C4-2B (cell line): Measurements from ENCODE around the gene IGSF10.

Experiments used
- H3K27ac ChIP-seq: fragments of 450-650 bp; 2 replicates; pipeline ENCODE4 v1.5.1; 2017
- ZFX ChIP-seq: fragments of 450-650 bp; IDR thresholded peaks from 2 replicates; pipeline ENCODE4 v1.6.1; 2017
- TF ChIP-seq, protein P1 (sequence below): fragments of 450-650 bp; conservative IDR thresholded peaks from 2 replicates; pipeline ENCODE4 v1.5.1; 2017; ENCODE audit warnings: mild to moderate bottlenecking

Gene IGSF10

DNA sequence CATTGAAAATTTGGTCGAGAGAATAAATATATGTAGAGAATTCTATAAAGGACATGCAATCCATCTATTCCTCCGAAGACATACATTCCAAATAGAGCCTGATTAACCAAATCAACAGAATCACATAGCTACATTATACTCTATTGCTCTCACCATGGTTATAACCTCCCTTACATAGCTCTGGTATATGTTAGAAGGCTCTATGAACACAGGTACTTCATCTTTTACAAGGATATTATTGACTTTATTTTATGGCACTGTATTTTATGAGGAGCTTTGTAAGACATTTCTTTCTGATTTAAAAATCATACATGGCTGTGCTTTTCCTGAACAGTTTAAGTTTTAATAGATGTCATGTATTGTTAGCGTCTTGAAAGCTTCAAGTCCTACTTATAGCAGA lies 4.8 kb downstream of the IGSF10 start:
- no peak overlapping the region for H3K27ac ChIP-seq
- TF ChIP-seq, protein P1, sequence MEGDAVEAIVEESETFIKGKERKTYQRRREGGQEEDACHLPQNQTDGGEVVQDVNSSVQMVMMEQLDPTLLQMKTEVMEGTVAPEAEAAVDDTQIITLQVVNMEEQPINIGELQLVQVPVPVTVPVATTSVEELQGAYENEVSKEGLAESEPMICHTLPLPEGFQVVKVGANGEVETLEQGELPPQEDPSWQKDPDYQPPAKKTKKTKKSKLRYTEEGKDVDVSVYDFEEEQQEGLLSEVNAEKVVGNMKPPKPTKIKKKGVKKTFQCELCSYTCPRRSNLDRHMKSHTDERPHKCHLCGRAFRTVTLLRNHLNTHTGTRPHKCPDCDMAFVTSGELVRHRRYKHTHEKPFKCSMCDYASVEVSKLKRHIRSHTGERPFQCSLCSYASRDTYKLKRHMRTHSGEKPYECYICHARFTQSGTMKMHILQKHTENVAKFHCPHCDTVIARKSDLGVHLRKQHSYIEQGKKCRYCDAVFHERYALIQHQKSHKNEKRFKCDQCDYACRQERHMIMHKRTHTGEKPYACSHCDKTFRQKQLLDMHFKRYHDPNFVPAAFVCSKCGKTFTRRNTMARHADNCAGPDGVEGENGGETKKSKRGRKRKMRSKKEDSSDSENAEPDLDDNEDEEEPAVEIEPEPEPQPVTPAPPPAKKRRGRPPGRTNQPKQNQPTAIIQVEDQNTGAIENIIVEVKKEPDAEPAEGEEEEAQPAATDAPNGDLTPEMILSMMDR: no peak
- TF ChIP-seq ZFX: no peak

- no peak overlapping the region for H3K27ac ChIP-seq
- TF ChIP-seq, protein P1: no peak
- TF ChIP-seq ZFX: no peak
Measured at GRCh38 chr3:151452841-151453240, 8.0 kb downstream of the IGSF10 start.

- H3K27ac ChIP-seq: no peak overlapping the region
- TF ChIP-seq, protein P1: no peak
- TF ChIP-seq ZFX: no peak
Measured at GRCh38 chr3:151452368-151452767, 8.5 kb downstream of the IGSF10 start.

DNA sequence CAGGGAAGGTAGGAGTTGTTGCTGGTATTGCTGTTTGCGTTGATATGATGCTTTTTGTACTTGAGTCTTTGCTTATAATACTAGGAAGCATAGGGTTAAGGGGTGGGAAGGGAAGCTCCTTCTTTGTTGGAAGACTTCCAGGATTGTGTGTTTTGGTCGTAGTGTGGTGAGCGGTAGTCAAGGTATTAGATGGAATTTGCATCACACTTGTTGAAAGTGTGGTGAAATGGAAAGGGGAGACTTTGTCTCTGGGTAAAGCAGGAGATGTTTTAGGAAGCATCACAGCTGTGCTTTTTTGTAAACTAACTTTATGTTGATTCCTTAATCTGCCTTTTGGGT lies 14.9 kb downstream of the IGSF10 start:
- H3K27ac ChIP-seq: no peak overlapping the region
- no peak for TF ChIP-seq ZFX
- TF ChIP-seq, protein P1: no peak

DNA sequence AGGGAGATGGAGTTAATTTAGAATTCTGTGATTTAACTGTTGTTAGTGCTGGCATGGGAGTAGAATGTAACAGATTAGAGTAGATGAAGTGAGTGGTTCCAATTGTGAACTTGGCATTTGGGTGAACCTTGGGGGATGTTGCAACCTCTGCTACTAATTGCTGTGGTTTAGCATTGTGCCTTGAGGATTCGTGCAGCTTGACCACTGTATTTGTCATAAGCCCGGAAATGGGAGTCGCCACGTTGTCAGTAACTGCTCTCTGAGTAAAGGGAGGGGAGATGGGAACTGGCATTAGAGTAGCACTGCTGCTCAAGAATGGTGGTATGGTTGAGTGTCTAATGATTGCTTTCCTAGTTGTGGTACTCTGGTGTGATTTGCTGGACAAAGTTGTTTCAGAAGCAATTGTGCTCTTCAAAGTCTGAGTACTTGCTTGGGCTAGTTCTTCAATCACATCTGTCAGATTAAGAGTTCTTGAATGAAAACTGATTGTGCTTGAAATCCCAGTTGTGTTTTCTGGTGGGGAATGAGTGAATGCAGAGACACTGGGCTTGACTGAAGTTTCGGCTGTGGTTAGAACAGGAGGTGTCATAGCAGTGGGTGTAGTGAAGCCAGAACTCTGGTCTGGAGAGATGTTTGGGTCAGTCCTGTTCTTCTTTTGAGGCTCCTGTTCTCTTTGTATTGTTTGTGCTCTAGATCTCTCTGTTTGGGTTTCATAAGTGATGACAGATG lies 15.4 kb downstream of the IGSF10 start:
- H3K27ac ChIP-seq: no peak overlapping the region
- TF ChIP-seq, protein P1: no peak
- TF ChIP-seq ZFX: no peak

DNA sequence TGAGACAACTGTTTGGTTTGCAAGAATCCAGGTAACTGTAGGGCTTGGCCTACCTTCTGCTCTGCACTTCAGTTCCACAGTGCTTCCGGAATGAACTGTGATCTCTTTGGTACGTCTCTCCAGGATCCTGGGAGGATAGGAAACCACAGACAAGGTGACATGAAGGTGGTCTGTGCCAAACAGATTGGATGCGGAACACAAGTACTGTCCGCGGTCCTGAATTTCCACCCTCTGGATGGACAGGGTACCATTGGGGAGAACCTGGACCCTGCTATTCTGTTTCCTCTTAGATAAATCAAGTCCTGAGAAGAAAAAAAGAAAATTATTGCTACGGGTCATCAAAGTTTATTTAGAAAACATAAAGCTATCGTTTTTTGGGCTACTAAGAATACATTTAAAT lies 17.3 kb downstream of the IGSF10 start:
- H3K27ac ChIP-seq: no peak overlapping the region
- TF ChIP-seq, protein P1: no peak

DNA sequence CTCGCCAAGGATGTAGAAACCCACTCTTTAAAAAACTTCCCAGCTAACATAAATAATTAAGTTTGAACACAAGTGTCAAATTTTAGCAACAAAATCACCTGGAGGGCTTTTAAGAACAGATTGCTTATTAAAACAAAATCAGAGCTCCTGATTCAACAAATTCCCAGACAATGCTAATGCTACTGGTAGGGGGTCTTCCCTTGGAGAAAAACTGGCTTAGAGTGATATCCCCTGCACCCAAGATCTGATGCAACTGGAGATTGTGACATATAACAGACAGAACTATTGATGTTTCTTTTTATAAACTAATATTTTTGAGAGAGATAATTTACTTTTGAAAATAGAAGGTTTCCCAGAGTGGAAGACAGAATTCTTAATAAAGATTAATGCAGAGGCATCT lies 19.9 kb downstream of the IGSF10 start:
- TF ChIP-seq, protein P1: no peak
- no peak for TF ChIP-seq ZFX
- H3K27ac ChIP-seq: no peak overlapping the region
